ENCODE data around the gene CACNA1C.

GRCh38 chr12:2229661-2230539, 177.1 kb downstream of the CACNA1C start:
- TF ChIP-seq GATA3 (IDR thresholded peaks at IDR 0.05; ENCODE audit: low read depth, low read length) (no peak), GATA2 (IDR thresholded peaks at IDR 0.05; ENCODE audit: low read depth, low read length) (no peak)
